Left renal pelvis (tissue), 4 donors: ENCODE results near the gene ELP4. TPM values are rescaled to one million over a fixed set of nuclear protein-coding genes. Genes with fewer than 3 reads are reported as not detected.
"Not testable (repeated sequence)": the region's sequence is repeated elsewhere in the genome, so short reads cannot be mapped to it uniquely, and the experiment has no call there.

Source experiments
- DNase-seq, 4 donors: peaks; one replicate each; pipeline ENCODE4 v3.0.0-alpha.2; 2013; ENCODE audit warnings: low read depth in 4 of 4, low spot score in 3 of 4
- polyA plus RNA-seq, 4 donors: library from polyadenylated mRNA; unstranded; fragments of 120-200 nt; gene quantifications; one replicate each; pipeline ENCODE4 v1.2.1, GENCODE V29; 2013; ENCODE audit not compliant: insufficient read length in 4 of 4

The ELP4 gene
- polyA plus RNA-seq, 4 donors: 24.6 to 35.1 (median 25.8) TPM

DNA sequence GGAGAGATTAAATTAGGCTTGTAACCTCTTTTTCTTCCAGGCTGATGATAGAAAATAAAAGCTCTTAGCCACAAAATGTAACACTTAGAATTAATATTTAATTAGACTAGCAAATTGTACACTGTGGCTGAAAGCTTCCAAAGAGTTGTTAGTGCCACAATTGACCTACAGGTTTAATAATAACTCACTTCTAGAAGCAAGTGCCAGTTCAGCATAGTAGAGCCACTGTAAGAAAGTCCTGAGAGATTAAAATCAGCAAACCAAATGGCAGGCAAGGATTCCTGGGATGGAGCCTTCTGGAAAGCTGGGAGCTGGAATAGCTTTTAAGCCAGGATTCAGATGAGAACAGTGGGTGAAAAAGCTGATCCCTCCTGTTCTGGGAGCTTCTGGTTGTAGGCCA lies 131.0 kb downstream of the ELP4 start:
- DNase-seq: no peak

- DNase-seq: peak in 2 of 4 donors; percentile 2 to 7
Measured at GRCh38 chr11:31641477-31642062, 132.0 kb downstream of the ELP4 start.

GRCh38 chr11:31643857-31644256 lies 134.3 kb downstream of the ELP4 start:
- no peak for DNase-seq

GRCh38 chr11:31645747-31646146 lies 136.2 kb downstream of the ELP4 start:
- no peak for DNase-seq

DNA sequence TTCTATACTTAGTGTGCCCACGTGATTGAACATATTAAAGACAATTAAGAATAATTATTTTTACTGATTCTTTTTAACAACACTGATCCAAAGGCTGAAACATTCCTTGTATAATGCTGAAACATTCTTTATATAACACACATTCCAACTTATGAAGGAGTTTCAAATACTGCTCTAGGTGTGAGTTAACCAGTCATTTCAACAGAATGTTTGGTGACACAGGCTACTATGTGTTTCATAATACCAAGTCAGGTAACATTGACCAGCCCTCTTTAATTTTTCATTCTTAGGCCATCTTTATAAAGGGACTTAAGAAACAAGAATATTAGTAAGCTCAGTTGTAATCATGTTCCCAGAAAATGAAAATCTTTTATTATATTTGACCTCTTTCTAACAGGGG lies 136.6 kb downstream of the ELP4 start:
- DNase-seq: no peak

DNA sequence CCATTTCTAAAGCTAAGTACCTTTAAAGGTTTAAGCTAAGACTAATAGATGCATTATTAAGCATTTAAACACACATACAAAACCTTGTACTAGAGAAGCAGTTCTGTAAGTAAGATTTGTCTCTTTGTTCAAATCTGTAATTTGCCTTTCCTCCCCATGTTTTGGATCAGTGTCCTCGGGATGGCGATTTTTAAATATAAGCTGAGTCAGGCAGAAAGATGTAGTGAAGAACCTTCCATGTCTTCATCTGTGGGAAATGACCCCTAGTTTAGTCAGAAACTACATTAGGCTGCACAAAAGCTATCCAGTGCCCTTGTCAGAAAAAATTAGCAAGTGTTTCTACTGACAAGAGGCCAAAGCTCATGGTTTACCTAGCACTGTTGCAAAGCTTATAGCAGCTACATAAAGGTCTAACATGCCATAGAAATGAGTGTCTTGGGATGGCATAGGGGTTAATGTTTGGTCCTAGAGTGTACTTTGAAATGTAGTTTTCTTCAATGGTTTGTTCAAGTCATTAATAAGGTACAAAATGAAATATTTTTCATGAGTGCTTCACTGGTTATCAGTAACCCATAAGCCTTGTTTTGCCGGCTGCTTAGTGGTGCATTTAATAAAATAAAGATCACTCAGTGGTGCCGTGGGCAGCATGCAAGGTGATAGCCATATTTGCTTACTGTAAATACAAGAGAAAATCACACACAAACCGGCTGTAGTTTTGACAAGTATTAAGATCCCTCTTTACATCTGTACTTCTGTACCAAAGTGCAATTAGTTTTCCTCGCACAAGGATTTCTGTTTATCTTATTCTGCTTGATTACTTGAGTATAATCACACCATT lies 139.8 kb downstream of the ELP4 start:
- DNase-seq: no peak

- no peak for DNase-seq
Measured at GRCh38 chr11:31651208-31651607, 141.6 kb downstream of the ELP4 start.

DNA sequence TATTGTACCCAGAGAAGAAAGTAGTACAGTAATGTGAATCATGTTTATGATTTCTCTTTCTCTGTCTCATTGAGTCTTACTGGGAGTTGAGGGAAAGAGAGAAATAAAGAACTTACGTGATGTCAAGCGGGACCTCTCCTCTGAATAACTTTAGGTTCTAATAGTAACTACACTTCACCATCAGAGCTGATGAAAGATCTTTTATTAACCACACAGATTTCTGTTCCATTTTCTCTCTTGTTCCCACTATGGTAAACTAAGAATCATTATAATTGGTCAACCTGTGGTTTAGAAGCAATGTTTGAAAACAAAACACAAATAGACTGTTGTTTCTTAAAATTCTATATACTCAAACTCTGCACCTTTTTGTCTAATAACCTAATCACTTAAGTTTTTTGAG lies 142.3 kb downstream of the ELP4 start:
- DNase-seq: no peak

DNA sequence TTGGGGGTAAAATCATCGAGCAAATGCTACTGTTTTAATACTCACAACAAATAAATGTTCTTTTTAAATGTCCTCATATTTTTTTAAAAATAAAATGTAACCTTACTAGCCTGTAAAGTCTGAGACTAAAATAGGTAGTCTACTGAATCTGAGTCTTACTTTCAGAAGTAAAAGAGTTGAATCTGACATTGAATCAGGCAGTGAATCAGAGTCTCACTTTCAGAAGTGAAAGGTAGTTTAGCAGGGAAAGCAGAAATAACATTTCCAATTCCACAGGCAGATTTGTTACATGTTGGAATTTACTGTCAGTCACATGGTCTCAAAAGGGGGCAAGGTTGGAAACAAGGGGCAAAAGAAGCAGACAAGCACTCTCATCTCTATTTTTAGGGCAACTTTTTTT lies 143.0 kb downstream of the ELP4 start:
- no peak for DNase-seq

GRCh38 chr11:31655483-31655882 lies 145.9 kb downstream of the ELP4 start:
- no peak for DNase-seq

DNA sequence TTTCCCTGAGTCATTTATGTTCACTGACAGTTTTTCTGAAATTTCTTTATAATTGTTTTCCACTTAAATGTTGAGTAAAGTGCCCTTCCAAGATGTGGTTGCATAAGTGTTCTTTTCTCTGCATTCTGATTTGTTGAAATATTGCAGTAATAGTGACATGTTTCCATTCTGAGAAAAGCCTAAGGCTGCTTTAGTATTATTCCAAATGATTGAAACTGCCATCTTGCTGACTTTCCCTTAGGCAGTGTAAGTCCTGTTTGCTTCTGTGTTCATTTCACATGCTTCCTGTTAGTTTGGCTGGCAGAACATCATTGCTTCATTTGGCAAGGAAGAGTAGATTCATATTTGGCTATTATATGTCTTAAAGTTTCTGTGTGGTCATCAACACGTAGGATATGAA lies 146.5 kb downstream of the ELP4 start:
- no peak for DNase-seq

GRCh38 chr11:31657091-31657490 lies 147.5 kb downstream of the ELP4 start:
- no peak for DNase-seq

GRCh38 chr11:31664129-31664528 lies 154.6 kb downstream of the ELP4 start:
- DNase-seq: no peak

GRCh38 chr11:31664954-31665353 lies 155.4 kb downstream of the ELP4 start:
- DNase-seq: no peak

GRCh38 chr11:31671681-31672080 lies 162.1 kb downstream of the ELP4 start:
- no peak for DNase-seq

DNA sequence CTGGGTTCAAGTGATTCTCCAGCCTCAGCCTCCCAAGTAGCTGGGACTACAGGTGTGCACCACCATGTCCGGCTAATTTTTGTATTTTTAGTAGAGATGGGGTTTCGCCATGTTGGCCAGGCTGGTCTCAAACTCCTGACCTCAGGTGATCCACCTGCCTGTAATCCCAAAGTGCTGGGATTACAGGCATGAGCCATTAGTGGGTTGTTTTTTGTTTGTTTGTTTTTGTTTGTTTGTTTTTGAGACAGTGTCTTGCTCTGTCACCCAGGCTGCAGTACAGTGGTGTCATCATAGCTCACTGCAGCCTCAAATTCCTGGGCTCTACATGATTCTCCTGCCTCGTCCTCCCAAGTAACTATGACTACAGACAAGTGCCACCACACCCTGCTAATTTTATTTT lies 163.5 kb downstream of the ELP4 start:
- DNase-seq: not testable (repeated sequence)

DNA sequence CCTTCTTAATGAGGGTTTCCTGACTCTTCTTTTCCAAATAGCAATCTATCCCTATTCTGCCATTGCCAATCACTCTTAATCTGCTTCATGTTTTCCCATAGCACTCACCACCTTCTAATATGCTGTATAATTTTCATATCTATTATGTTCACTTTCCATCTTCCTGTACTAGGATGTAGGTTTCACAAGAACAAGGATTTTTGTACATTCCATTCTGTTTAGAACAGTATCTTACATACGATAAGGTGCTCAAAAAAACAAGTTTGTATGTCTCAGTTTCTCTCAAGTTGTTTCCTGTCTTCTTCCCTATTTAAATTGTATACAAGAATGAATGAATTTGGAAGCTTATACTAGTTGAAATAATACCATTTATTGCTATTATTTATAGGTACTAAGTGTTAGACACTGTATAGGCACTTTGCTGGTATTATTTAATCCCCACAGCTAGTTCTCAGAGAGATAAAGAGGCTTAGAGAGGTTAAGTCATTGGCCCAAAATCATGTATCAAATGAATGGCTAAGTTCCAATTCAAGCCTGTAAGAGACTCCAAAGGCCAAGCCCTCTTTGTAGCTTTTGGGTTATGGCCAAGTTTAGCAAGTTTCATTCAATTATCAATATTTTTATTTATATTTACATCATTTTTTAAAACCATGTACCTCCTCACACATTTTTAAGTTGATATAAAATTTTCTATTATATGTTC lies 166.9 kb downstream of the ELP4 start:
- DNase-seq: no peak

GRCh38 chr11:31680770-31681169 lies 171.2 kb downstream of the ELP4 start:
- no peak for DNase-seq

DNA sequence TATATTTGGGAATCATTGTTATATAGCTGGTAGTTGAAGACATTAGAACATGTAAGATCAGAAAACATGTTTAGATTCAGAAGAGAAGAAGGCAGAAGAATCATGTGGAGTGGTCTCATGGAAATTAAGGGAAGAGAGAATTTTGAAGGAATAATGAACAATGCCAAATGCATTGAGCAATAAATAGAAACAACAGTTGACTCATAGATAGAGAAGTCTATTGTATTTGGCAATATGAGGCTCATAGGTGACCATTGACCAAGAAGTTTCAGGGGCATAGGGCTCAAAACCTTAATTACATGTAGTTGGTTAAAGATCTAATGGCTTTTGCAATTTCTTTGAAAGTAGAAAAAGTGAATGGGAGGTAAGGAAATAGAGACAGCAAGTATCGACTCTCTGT lies 177.7 kb downstream of the ELP4 start:
- DNase-seq: no peak

DNA sequence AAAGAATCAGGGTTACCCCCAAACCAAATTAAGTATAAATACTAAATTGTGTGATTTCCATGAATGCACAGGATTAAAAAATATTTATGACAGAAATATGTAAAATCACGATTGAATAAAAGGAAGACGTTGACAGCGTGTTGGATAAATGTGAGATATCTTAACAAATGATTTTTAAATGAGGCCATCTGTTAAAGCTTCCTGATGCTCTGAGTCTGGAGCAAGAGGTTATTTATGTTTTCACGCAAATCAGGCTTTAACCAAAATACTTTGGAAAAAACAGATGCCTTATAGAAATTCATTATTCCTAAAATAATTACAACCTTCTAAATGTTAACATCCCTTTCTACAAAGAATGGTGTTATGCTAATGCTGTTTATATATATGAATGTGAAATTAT lies 178.3 kb downstream of the ELP4 start:
- no peak for DNase-seq

DNA sequence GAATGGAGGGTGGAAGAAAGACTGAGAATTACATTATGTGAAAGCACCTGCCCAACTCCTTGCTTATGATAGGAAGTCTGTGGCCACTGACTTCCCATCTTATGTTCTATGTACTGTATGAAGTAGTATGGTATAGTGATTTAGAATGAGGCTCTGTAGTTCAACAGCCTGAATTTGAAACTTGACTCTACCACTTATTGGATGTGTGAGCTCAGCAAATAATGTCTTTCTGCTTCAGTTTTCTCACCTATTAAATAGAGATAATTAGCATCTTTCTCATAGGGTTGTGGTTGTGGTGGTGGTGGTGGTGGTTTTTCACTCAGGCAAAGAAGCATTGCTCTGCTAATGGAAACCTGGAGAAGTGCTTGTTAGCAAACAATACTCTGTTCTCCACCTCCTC lies 180.0 kb downstream of the ELP4 start:
- no peak for DNase-seq

DNA sequence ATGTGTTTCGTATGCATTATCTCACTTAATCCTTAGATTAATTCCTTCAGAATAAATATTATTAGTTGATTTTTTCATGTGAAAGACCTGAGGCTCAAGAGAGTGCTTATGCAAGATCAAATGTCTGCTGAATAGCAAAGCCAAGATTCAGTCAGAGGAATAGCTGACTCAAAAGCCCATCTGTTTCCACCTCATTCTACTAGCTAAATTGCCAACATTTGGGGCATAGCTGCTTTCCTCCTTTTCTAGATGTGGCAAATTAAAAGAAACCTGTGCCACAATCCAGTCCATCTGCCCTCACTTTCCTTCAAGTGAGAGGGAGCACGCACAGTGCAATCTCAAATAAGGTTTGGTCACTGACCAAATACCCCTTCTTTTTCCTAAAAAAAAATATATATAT lies 180.5 kb downstream of the ELP4 start:
- no peak for DNase-seq
